GM18951 (cell line): ENCODE measurements around the gene APOBEC3B.
"Not testable (repeated sequence)": the region's sequence is repeated elsewhere in the genome, so short reads cannot be mapped to it uniquely, and the experiment has no call there.

Experiments
- POLR2A ChIP-seq: IDR thresholded peaks from 4 replicates; pipeline ENCODE4 v1.6.1; 2011; ENCODE audit warnings: mild to moderate bottlenecking; ENCODE audit not compliant: insufficient read length, insufficient read depth; ENCODE audit errors: extremely low read depth
- in situ Hi-C: fragments of 300-500 bp; cut with MboI; formaldehyde crosslinking; loops from one replicate; pipeline ENCODE4 v1.12.0; 2022; ENCODE audit warnings: low sequenced_read_pairs, mixed read lengths, inconsistent platforms; ENCODE audit not compliant: unreplicated experiment

The APOBEC3B gene

GRCh38 chr22:38955926-38956325, 26.2 kb upstream of the APOBEC3B start:
- TF ChIP-seq POLR2A = no peak
- in situ Hi-C loops = no loop called here

DNA sequence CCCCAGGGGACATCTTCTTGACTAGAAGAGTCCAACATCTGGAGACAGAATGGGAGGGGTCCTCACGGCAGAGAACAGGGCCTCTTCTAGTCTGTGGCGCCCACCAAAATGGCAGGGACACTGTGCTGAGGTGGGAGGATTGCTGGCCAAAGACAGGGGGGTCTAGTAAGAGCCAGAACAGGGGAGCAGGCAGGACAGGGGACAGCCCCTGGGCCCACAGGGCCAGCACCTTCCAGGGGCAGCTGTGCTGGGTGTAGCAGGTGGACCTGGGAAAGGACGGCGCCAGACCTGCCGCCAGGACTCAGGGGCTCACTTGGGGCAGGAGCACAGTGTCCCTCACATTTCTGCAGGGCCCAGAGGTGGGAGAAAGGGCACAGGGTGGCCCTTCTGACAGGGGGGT, 25.6 kb upstream of the APOBEC3B start:
- in situ Hi-C loops = no loop called here
- no peak for TF ChIP-seq POLR2A

- in situ Hi-C loops = no loop called here
- no peak for TF ChIP-seq POLR2A
Observed at GRCh38 chr22:38957046-38957770, 24.9 kb upstream of the APOBEC3B start, which contains the start of gene APOBEC3A. TSS of gene APOBEC3A (plus strand) at chr22:38957609. CDS start at chr22:38957692, 83 bp downstream.

- TF ChIP-seq POLR2A = no peak
- in situ Hi-C loops = no loop called here
Observed at GRCh38 chr22:38957808-38958650, 24.1 kb upstream of the APOBEC3B start.

DNA sequence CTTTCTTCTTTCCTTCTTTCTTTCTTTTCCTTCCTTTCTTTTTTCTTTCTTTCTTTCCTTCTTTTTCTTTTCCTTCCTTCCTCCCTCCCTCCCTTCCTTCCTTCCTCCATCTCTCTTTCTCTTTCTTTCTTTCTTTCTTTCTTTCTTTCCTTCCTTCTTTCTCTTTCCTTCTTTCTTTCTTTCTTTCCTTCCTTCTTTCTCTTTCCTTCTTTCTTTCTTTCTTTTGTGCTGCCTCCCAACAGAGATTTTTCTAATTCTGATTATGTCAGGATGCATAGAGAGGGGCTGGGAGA, 23.6 kb upstream of the APOBEC3B start:
- in situ Hi-C loops = not testable (repeated sequence)

DNA sequence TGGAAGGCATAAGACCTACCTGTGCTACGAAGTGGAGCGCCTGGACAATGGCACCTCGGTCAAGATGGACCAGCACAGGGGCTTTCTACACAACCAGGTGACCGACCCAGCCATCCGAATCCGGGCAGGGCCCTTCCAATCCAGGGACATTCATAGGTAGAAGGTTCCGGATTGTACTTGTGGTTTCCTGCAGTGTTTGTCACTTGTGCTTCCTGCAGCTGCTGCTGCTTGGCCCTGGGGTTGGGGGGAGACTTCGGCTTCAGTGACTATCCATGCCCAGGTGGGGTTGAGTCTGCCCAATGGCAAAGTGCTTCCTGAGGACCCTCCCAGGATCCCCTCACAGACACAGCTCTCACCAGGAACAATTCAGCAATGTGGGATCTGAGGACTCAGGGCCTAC, 22.6 kb upstream of the APOBEC3B start:
- TF ChIP-seq POLR2A = no peak
- in situ Hi-C loops = no loop called here

DNA sequence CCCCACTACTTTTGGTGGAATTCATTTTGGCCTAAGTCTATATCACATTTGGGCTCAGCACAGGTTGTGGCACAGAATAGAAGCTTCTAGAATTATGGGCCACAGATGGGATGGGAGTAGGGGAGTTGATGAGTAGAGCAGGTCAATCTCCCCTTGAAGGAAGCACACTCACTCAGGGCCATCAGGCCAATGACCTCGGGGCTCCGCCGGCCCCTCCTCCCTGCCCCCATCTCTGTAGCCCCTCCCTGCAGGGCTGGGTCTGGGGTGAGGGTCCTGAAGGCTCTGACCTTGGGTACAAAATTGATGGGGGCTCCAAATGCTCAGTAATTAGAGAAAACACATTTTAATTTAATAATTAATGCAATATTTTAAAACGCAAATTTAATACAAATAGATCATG, 21.5 kb upstream of the APOBEC3B start:
- in situ Hi-C loops = not testable (repeated sequence)

DNA sequence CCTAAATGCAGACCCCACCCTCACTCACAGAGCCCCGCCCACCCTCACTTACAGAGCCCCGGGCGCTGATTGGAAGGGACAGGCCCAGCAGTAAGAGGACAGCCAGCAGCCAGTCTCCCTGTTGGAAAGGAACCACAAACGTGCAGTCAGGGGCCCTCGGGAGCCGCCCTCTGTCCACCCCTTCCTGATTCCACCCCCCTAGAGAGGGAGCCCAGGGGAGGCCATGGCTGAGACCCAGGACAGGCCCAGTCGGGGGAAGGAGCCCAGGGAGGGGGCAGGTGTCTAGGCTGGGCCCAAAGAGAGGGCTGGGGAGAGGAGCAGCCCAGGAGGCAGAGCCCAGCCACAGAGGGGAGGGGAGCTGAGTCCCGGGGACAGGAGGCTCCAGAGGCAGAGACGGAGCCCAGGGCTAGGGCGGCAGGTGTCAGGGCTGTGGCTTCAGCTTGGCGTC, 18.8 kb upstream of the APOBEC3B start:
- in situ Hi-C loops = not testable (repeated sequence)

- no peak for TF ChIP-seq POLR2A
- in situ Hi-C loops = no loop called here
Observed at GRCh38 chr22:38963872-38964271, 18.3 kb upstream of the APOBEC3B start.

DNA sequence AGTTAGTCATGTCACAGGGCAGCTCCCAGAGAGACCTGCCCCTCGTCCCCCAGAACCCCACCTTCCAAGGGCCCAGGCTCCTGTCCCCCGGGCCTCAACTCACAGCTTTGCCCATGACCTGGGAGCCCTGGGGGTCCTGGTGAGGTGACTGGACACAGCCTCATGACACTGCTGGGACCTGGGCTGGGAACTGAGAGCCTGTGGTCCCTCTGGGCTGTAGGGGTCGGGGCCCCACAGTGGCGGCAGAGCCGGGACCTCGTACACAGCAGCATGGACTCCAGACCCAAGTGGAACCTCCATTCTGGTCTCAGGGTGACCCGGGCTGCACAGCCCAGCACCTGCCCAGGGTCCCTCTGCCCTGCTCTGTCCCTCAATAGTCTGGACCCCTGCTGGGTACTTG, 17.8 kb upstream of the APOBEC3B start:
- in situ Hi-C loops = no loop called here
- no peak for TF ChIP-seq POLR2A

DNA sequence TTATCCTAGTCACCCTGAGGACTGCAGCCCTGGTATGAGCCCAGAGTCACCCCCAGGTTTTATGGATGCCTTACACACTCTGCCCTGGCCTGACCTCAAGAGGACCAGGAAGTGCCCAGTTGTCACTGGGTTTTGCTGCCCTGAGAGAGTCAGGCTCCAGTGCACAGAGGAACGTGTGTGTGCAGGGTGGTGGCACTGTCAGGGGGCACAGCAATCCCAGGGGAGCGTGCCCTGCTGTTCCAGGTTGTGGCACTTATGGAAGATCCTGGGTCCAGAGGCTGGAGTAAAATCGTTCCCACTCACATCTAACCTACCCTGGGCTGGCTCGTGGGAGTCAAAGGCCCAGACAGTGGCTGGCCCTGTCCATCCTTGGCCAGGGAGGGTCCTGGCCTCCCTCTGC, 17.2 kb upstream of the APOBEC3B start:
- TF ChIP-seq POLR2A = no peak
- in situ Hi-C loops = no loop called here

- in situ Hi-C loops = no loop called here
- no peak for TF ChIP-seq POLR2A
Observed at GRCh38 chr22:38965614-38966379, 16.4 kb upstream of the APOBEC3B start.

- in situ Hi-C loops = no loop called here
Observed at GRCh38 chr22:38966380-38966702, 15.8 kb upstream of the APOBEC3B start.

DNA sequence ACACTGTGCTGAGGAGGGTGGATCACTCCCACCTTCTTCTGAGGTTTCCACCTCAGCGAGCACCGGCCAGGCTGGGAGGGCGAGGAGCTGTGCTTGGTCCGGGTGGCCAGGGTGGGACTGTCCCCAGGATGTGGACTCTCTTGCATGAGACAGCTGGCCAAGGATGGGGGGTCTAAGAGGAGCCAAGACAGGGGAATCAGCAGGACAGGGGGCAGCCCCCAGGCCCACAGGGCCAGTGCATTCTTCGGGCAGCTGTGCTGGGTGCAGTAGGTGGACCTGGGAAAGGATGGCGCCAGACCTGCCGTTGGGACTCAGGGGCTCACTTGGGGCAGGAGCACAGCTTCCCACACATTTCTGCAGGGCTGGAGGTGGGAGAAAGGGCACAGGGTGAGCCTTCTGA, 15.2 kb upstream of the APOBEC3B start:
- in situ Hi-C loops = no loop called here
- no peak for TF ChIP-seq POLR2A

More at GRCh38 chr22:38966380-38966702, 15.8 kb upstream of the APOBEC3B start:
- no peak for TF ChIP-seq POLR2A
